Sigmoid colon (tissue), 3 donors: ENCODE measurements around the gene SLC4A1AP.

ENCODE experiments used
- POLR2A ChIP-seq, 2 donors: fragments of 450-650 bp; IDR thresholded peaks; one replicate each; pipeline ENCODE4 v1.6.1; 2016; ENCODE audit warnings: antibody characterized with exemption in 2 of 2, mild to moderate bottlenecking in 2 of 2, moderate library complexity in 2 of 2
- TF ChIP-seq, protein P1 (sequence below), 4 experiments: fragments of 450-650 bp in 3 of 4; fragments of 200-600 bp in 1 of 4; IDR thresholded peaks; one replicate each; pipeline ENCODE4 v1.5.1; 2016 to 2019; ENCODE audit warnings: antibody characterized with exemption in 4 of 4, mild to moderate bottlenecking in 3 of 4, moderate library complexity in 2 of 4

DNA sequence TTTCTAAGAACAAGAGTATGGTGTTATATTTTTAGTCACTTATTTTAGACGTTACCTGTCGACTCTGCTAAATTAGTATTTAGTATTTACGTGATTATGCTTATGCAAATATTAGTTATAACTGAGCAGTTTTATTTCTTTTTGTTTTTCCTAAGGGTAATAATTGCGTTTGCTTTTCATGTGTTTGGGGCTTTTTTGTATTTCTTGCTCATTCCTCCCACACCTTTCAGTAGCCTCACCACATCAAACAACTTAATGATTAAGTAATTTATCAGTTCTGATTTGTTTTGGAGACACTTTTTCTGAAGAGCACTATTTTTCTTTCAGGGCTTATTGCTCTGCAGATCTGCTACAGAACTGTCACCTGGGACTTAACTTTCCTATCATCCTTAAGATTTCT lies 7.5 kb downstream of the SLC4A1AP start:
- TF ChIP-seq, protein P1, sequence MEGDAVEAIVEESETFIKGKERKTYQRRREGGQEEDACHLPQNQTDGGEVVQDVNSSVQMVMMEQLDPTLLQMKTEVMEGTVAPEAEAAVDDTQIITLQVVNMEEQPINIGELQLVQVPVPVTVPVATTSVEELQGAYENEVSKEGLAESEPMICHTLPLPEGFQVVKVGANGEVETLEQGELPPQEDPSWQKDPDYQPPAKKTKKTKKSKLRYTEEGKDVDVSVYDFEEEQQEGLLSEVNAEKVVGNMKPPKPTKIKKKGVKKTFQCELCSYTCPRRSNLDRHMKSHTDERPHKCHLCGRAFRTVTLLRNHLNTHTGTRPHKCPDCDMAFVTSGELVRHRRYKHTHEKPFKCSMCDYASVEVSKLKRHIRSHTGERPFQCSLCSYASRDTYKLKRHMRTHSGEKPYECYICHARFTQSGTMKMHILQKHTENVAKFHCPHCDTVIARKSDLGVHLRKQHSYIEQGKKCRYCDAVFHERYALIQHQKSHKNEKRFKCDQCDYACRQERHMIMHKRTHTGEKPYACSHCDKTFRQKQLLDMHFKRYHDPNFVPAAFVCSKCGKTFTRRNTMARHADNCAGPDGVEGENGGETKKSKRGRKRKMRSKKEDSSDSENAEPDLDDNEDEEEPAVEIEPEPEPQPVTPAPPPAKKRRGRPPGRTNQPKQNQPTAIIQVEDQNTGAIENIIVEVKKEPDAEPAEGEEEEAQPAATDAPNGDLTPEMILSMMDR (IDR thresholded peaks at IDR 0.05) = no peak
- no peak for TF ChIP-seq POLR2A (IDR thresholded peaks at IDR 0.05)
